Hematopoietic multipotent progenitor cell treated with erythropoietin and hydrocortisone succinate and interleukin-3 and kit ligand, for 4 days (in vitro differentiated cells): ENCODE results near the gene TM2D3.

ENCODE experiments used
- DNase-seq: peaks from one replicate; pipeline ENCODE4 v3.0.0-alpha.2; 2015

The TM2D3 gene

GRCh38 chr15:101599091-101599490 is 53.1 kb downstream of the TM2D3 start:
- no peak for DNase-seq

- DNase-seq: no peak
Observed at GRCh38 chr15:101597360-101597928, 54.7 kb downstream of the TM2D3 start.

- DNase-seq: no peak
Observed at GRCh38 chr15:101596633-101597032, 55.5 kb downstream of the TM2D3 start.
